Testis (tissue), 3 donors: ENCODE data around the gene MVD. TPM values are rescaled to one million over a fixed set of nuclear protein-coding genes. Genes with fewer than 3 reads are reported as not detected.

ENCODE experiments used
- DNase-seq: peaks from one replicate; pipeline ENCODE4 v3.0.0-alpha.2; 2019
- H3K27ac ChIP-seq, 2 donors: fragments of 200-600 bp; sonication (generic); one replicate each; pipeline ENCODE4 v1.5.1; 2019
- H3K27me3 ChIP-seq: fragments of 200-600 bp; sonication (generic); one replicate; pipeline ENCODE4 v1.5.1; 2019
- H3K36me3 ChIP-seq: fragments of 200-600 bp; sonication (generic); one replicate; pipeline ENCODE4 v1.5.1; 2017; ENCODE audit warnings: low read depth; ENCODE audit errors: missing control alignments
- H3K4me1 ChIP-seq: fragments of 200-600 bp; sonication (generic); one replicate; pipeline ENCODE4 v1.5.1; 2019
- H3K4me3 ChIP-seq, 2 donors: fragments of 200-600 bp; sonication (generic); one replicate each; pipeline ENCODE4 v1.5.1; 2017 to 2019
- H3K9me3 ChIP-seq: fragments of 200-600 bp; sonication (generic); one replicate; pipeline ENCODE4 v1.5.1; 2017
- CTCF ChIP-seq, 3 experiments: fragments of 450-650 bp in 2 of 3; fragments of 200-600 bp in 1 of 3; sonication (generic) in 1 of 3; IDR thresholded peaks; one replicate each; pipeline ENCODE4 v1.5.1; 2016 to 2019; ENCODE audit warnings: antibody characterized with exemption in 3 of 3, mild to moderate bottlenecking in 2 of 3, moderate library complexity in 1 of 3
- POLR2A ChIP-seq: fragments of 450-650 bp; IDR thresholded peaks from one replicate; pipeline ENCODE4 v1.6.1; 2017; ENCODE audit warnings: antibody characterized with exemption, mild to moderate bottlenecking, moderate library complexity
- WGBS, 2 donors: methylation state at CpG; one replicate each; pipeline ENCODE4 v1.1.5; 2018; 5-methylcytosine and 5-hydroxymethylcytosine counted together
- intact Hi-C: fragments of 100-400 bp; cut with DNase I; formaldehyde crosslinking; loops from one replicate; pipeline ENCODE4 v1.15.1; 2023; ENCODE audit warnings: low total_unique reads
- polyA plus RNA-seq: library from polyadenylated mRNA; stranded (reverse); fragments of 350-450 nt; fragmentation: Illumina TruSeq; extraction: RNeasy Lipid Tissue Mini Kit (QIAGEN cat#74804); gene quantifications from one replicate; pipeline ENCODE4 v1.2.3, GENCODE V29; 2014; ENCODE audit warnings: low read depth, low replicate concordance; ENCODE audit not compliant: insufficient read depth
- total RNA-seq, 2 donors: library from RNA; depleted of rRNA; stranded (reverse); fragments of >200 nt; gene quantifications; one replicate each; pipeline ENCODE4 v1.2.3, GENCODE V29; 2016

Gene MVD
- total and polyA plus RNA-seq, 3 donors from 2014 or later = 46.6 to 100 (median 56.1) TPM

- TF ChIP-seq POLR2A (no peak), CTCF (IDR thresholded peaks at IDR 0.05) (no peak)
- H3K4me3 ChIP-seq = no peak overlapping the region
These were observed 28.4 kb upstream of the MVD start for GRCh38 chr16:88691129-88691813.

GRCh38 chr16:88690341-88691128, 27.6 kb upstream of the MVD start:
- no peak for DNase-seq
- Histone ChIP-seq H3K27me3 (no peaks in the 10 kb centered on the region), H3K4me3 (no peak overlapping the region), H3K27ac (no peak overlapping the region), H3K9me3 (no peaks in the 10 kb centered on the region), H3K4me1 (peaks cover 17% of the 10 kb centered on the region), H3K36me3 (no peaks in the 10 kb centered on the region)
- WGBS, 2 donors = 82 to 89% methylated on average over 15 to 20 of the region's 21 CpGs
- no peak for TF ChIP-seq CTCF (IDR thresholded peaks at IDR 0.05)
- no peak for TF ChIP-seq POLR2A
- intact Hi-C loops = no loop called here

More at GRCh38 chr16:88691129-88691813, 28.4 kb upstream of the MVD start:
- no peak overlapping the region for H3K27ac ChIP-seq
- WGBS, 2 donors = 87 to 88% methylated on average over 22 to 33 of the region's 33 CpGs
- no peaks in the 10 kb centered on the region for H3K27me3 ChIP-seq
- no peaks in the 10 kb centered on the region for H3K36me3 ChIP-seq
- no peaks in the 10 kb centered on the region for H3K9me3 ChIP-seq
- peaks cover 10% of the 10 kb centered on the region for H3K4me1 ChIP-seq
- intact Hi-C loops = no loop called here
- DNase-seq = no peak

DNA sequence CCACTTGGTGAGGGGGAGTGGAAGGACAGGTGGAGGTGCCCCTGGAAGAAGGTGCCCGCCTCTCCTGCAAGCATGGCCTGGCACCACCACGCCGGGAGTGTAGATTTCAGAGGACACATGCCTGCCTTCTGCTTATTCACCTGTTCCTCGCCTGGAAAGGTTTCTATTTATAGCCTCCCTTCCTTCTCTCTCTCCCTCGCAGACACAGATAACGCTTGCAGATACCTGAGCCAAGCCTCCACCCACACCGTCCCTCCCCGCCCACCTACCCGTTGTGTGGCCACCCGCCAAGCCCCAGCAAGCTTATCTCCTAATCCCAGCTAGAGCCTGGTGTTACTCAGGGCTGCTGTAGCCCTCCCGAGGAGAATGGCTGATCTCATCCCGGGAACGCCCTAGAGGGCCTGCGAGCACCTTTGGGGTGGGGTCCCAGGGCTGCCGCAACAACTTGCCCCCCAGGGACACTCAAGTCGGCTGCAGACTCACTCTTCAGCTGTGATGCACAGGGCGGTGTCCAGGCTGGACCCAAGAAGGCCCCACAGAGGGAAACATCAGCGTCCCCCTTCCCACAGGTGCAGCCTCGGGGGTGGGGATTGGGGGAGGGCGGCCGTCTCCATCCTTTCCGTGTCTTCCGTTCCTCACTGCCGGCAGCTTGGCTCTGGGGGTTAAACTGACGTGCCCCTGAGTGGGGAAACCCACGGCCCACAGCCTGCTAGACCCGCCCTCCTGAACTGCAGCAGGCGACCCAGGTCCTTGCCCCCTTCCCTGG, 25.3 kb upstream of the MVD start:
- H3K27ac ChIP-seq = no peak overlapping the region
- no peak for DNase-seq
- TF ChIP-seq POLR2A = no peak
- TF ChIP-seq CTCF (IDR thresholded peaks at IDR 0.05) = no peak
- H3K9me3 ChIP-seq = no peaks in the 10 kb centered on the region
- no peaks in the 10 kb centered on the region for H3K27me3 ChIP-seq
- no peak overlapping the region for H3K4me3 ChIP-seq
- H3K4me1 ChIP-seq = peaks cover 19% of the 10 kb centered on the region
- H3K36me3 ChIP-seq = no peaks in the 10 kb centered on the region
- intact Hi-C loops = no loop called here
- 47 to 49% methylated on average over 28 of the region's 28 CpGs for WGBS, 2 donors

- no peak overlapping the region for H3K27ac ChIP-seq
- DNase-seq = no peak
- intact Hi-C loops = no loop called here
- H3K4me1 ChIP-seq = peaks cover 19% of the 10 kb centered on the region
- no peak for TF ChIP-seq CTCF (IDR thresholded peaks at IDR 0.05)
- TF ChIP-seq POLR2A = no peak
- no peaks in the 10 kb centered on the region for H3K36me3 ChIP-seq
- no peaks in the 10 kb centered on the region for H3K9me3 ChIP-seq
- WGBS, 2 donors = 59 to 83% methylated on average over 3 of the region's 3 CpGs
- H3K4me3 ChIP-seq = no peak overlapping the region
- no peaks in the 10 kb centered on the region for H3K27me3 ChIP-seq
These were observed 24.8 kb upstream of the MVD start for GRCh38 chr16:88687676-88688012.
